Astrocyte (in vitro differentiated cells and primary cell): ENCODE data around the gene SH3GL2.

ENCODE experiments used
- CTCF ChIP-seq: IDR thresholded peaks from 2 replicates; pipeline ENCODE4 v1.5.1; 2011; ENCODE audit warnings: low read depth, mild to moderate bottlenecking, inconsistent platforms, low read length, moderate library complexity; ENCODE audit not compliant: insufficient read depth
- EZH2 ChIP-seq: IDR thresholded peaks from 2 replicates; pipeline ENCODE4 v1.6.1; 2012; ENCODE audit warnings: mild to moderate bottlenecking, low read length, inconsistent platforms; ENCODE audit not compliant: insufficient read depth

GRCh38 chr9:17571825-17572224 lies 7.0 kb upstream of the SH3GL2 start:
- TF ChIP-seq EZH2: no peak
- no peak for TF ChIP-seq CTCF
